Measurements from ENCODE around the gene LONP1.

DNA sequence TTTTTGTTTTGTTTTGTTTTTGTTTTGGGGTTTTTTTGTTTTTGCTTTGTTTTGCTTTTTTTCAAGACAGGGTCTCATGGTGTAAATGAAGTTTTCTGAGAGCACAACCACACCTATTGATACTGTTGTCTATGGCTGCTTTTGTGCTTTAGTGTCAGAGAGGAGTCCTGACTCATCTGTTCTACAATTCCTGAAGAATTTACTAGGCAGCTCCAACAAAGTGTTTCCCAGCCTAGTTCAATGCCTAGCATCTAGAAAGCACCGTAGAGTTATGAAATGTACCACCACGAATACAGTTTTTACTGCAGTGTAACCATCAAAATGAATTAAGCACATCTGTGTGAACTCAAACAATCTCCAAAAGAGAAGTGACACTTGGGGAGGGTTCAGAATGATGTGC, 75.9 kb downstream of the LONP1 start:
- TF ChIP-seq, protein P1, sequence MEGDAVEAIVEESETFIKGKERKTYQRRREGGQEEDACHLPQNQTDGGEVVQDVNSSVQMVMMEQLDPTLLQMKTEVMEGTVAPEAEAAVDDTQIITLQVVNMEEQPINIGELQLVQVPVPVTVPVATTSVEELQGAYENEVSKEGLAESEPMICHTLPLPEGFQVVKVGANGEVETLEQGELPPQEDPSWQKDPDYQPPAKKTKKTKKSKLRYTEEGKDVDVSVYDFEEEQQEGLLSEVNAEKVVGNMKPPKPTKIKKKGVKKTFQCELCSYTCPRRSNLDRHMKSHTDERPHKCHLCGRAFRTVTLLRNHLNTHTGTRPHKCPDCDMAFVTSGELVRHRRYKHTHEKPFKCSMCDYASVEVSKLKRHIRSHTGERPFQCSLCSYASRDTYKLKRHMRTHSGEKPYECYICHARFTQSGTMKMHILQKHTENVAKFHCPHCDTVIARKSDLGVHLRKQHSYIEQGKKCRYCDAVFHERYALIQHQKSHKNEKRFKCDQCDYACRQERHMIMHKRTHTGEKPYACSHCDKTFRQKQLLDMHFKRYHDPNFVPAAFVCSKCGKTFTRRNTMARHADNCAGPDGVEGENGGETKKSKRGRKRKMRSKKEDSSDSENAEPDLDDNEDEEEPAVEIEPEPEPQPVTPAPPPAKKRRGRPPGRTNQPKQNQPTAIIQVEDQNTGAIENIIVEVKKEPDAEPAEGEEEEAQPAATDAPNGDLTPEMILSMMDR (IDR thresholded peaks at IDR 0.05) = no peak
- TF ChIP-seq POLR2A (IDR thresholded peaks at IDR 0.05) (no peak), EP300 (IDR thresholded peaks at IDR 0.05) (no peak)
